Loucy (cell line): ENCODE data around the gene PDGFRB.

ENCODE experiments used
- CTCF ChIP-seq: fragments of 200-600 bp; sonication (generic); conservative IDR thresholded peaks from 2 replicates; pipeline ENCODE4 v1.5.1; 2014; ENCODE audit warnings: mild to moderate bottlenecking, antibody characterized with exemption, low read length
- EZH2phosphoT487 ChIP-seq: fragments of 200-600 bp; IDR thresholded peaks from 2 replicates; pipeline ENCODE4 v1.6.1; 2018; ENCODE audit warnings: antibody characterized with exemption, mild to moderate bottlenecking, moderate library complexity, borderline replicate concordance

GRCh38 chr5:150148117-150148927 lies 7.3 kb downstream of the PDGFRB start:
- no peak for TF ChIP-seq CTCF
- no peak for TF ChIP-seq EZH2phosphoT487
